ENCODE measurements around the gene FLYWCH2.

The FLYWCH2 gene

DNA sequence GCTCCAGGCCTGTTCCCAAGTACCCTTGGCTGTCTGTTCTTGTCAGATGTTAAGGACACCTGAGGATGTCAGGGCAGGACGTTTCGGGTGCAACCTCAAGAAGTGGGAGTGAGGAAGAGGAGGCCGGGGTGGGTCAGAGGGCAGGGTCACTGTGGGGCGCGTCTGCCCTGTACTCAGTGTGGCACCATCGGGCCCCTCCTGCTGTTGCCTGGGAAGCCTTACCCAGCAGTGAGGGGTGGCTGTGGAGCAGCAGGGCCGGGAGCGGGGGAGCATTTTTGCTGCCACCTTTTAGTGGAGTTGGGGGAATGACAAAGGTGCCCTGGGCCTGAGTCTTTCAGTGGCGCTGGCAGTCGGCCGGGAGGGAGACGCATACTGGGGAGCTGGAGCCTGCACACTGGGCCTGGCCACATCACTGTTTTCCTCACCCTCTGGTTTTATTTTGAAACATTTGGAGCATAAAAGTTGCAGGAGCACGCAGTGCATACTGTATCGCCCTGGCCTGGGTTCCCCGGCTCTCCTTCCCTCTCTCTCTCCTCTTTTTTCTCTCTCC, 17.6 kb downstream of the FLYWCH2 start:
- TF ChIP-seq, protein P1, sequence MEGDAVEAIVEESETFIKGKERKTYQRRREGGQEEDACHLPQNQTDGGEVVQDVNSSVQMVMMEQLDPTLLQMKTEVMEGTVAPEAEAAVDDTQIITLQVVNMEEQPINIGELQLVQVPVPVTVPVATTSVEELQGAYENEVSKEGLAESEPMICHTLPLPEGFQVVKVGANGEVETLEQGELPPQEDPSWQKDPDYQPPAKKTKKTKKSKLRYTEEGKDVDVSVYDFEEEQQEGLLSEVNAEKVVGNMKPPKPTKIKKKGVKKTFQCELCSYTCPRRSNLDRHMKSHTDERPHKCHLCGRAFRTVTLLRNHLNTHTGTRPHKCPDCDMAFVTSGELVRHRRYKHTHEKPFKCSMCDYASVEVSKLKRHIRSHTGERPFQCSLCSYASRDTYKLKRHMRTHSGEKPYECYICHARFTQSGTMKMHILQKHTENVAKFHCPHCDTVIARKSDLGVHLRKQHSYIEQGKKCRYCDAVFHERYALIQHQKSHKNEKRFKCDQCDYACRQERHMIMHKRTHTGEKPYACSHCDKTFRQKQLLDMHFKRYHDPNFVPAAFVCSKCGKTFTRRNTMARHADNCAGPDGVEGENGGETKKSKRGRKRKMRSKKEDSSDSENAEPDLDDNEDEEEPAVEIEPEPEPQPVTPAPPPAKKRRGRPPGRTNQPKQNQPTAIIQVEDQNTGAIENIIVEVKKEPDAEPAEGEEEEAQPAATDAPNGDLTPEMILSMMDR (IDR thresholded peaks at IDR 0.05; ENCODE audit: borderline replicate concordance, insufficient read depth, low read depth, low read length): no peak
- no peak overlapping the region for H3K4me3 ChIP-seq (ENCODE audit: low read depth, low read length)

DNA sequence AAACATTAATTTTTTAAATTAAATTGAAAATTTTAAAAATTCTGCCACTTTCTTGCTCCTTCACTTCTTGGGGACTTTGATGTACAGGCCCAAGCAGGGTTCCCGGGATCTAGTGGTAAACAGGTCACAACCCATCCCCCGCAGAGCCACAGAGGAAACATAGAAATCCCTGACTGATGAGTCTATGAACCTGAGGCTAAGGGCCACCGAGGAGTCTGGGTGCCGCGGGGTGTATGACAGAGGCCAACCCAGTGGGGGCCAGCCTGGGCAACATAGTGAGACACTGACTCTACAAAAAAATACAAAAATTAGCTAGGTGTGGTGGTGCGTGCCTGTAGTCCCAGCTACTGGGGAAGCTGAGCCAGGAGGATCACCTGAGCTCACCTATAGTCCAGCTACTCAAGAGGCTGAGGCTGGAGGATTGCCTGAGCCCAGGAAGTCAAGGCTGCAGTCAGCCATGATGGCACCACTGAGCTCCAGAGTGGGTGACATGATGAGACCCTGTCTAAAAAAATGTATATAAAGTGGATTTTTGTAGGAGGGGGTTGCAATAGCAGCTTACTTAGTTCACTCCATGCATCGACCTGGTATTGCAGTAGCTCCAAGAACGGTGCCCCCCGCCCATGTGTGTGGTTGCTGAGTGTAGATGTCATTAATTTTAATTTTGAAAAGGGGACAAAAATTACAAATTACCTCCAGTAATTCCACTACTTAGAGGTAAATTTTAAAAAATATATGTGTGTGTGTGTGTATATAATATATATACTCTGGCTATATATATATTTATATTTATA, 19.5 kb downstream of the FLYWCH2 start:
- no peak overlapping the region for H3K4me3 ChIP-seq (ENCODE audit: low read depth, low read length)
- TF ChIP-seq, protein P1 (IDR thresholded peaks at IDR 0.05; ENCODE audit: borderline replicate concordance, insufficient read depth, low read depth, low read length): no peak

DNA sequence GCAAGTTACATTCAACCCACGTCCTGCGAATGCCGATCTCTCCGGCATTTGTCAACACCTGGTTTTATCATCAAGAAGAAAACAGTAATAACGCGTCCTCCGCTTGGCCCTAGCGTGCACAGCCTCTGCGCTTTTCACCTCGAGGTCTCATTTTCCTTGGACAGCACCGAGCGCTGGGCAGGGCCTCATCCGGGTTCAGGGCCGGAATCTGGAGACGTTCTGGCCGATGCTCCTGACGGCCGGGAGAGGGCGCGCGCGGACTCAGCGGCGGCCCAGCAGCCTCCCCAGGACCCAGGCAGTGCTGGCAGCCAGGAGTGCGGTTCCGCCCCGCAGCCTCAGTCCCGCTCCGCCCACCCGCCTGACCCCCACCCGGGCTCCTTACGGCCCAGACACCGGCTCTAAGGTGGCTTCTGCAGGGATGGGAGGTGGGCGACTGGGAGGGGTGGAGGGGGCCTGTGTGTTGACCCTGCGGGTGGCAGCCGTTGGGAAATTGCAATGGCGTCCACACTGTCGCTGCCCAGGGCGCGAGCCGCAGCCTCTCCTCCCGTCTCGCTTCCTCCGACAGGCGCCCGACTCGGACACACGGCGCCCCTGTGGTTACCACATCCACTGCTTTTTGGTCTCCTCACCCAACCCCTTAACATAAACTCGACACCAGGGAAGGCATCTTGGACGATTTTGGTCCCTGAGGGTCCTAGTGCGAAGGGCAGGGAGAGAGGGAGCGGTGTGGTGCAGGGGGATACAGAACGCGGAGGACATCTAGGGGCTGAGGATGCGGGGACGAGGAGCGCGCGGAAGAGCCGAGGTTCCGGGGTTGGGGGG, 21.3 kb downstream of the FLYWCH2 start:
- TF ChIP-seq, protein P1 (IDR thresholded peaks at IDR 0.05; ENCODE audit: borderline replicate concordance, insufficient read depth, low read depth, low read length): peak; percentile 98
- peak overlapping the region; percentile 76 for H3K4me3 ChIP-seq (ENCODE audit: low read depth, low read length)

DNA sequence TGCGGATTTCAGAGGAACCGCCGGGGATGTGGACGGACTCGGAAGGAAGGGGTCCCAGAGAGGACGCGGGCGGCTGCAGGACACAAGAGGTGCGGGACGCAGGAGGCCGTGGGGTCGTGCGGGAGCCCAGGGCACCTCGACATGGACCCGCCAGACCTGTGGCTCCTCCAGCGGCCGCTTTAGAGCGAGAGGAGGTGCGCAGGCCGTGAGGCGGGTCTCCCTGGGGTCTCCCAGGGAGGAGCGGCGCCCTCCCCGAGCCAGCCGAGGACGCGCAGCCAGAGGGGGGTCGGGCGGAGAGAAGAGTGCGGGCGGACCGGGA, 21.9 kb downstream of the FLYWCH2 start:
- TF ChIP-seq, protein P1 (IDR thresholded peaks at IDR 0.05; ENCODE audit: borderline replicate concordance, insufficient read depth, low read depth, low read length): no peak
- H3K4me3 ChIP-seq (ENCODE audit: low read depth, low read length): peak overlapping the region; percentile 76

DNA sequence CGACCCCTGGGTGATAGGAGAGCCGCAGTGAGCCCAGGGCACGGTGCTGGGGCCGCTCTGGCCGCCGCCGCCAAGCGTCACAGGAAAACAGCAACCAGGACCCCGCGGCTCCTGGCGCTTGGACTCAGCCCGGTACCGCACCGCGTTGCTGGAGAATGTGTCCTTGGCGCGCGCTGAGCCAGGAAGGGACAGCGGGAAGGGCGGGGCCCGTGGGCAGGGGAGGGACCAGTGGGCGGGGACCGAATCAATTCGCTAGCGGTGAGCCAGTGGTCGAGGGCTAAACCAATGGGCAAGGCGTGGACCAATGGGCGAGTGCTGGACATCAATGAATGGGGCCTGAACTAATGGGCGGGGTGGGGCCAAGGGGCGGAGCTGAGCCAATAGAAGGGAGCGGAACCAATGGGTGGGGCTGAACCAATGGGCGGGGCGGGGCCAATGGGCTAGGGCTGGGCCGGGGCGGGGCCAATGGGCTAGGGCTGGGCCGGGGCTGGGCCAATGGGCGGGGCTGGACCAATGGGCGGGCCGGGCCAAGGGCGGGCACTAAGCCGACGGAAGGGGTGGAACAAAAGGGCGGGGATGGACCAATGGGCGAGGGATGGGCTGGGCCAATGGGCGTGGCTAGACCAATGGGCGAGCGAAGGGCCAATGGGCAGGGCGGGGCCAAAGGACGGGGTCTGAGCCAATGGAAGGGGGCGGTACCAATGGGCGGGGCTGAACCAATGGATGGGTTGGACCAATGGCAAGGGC, 22.4 kb downstream of the FLYWCH2 start:
- TF ChIP-seq, protein P1 (IDR thresholded peaks at IDR 0.05; ENCODE audit: borderline replicate concordance, insufficient read depth, low read depth, low read length): no peak
- peak overlapping the region; percentile 76 for H3K4me3 ChIP-seq (ENCODE audit: low read depth, low read length)

DNA sequence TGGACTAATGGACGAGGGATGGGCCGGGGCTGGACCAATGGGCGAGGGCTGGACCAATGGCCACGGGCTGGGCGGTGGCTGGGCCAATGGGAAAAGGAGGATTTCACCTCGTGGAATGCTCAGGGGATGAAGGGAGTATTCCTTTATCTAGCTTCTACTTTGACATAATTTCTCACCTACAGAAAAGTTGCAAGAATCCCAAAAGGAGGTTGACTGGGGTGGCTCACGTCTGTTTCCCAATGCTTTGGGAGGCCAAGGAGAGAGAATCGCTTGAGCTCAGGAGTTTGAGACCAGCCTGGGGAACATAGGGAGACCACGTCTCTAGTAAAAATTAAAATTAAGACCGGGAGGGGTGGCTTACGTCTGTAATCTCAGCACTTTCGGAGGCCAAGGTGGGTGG, 23.0 kb downstream of the FLYWCH2 start:
- peak overlapping the region; percentile 10 for H3K4me3 ChIP-seq (ENCODE audit: low read depth, low read length)
- TF ChIP-seq, protein P1 (IDR thresholded peaks at IDR 0.05; ENCODE audit: borderline replicate concordance, insufficient read depth, low read depth, low read length): no peak
